ENCODE measurements around the gene PCDH10. TPM values are rescaled to one million over a fixed set of nuclear protein-coding genes. Genes with fewer than 3 reads are reported as not detected.

Gene PCDH10
- total RNA-seq = 30.2 to 69.6 TPM (median 30.5 TPM) in 3 replicates
- long read RNA-seq, full-length matches to known transcripts = 62 of 65 reads
- long read RNA-seq, partial matches to known transcripts = 0 of 65 reads
- long read RNA-seq, other reads (novel, unspliced or antisense) = 3 of 65 reads

GRCh38 chr4:133148690-133149363 is at the start of gene PCDH10:
Gene PCDH10, plus strand, starts transcription at chr4:133149294. Its CDS starts 847 bp downstream, at chr4:133150141.
- Mint-ChIP-seq H3K4me1 (ENCODE audit: low read depth) (peaks cover 70% of the 10 kb centered on the region), H3K4me3 (ENCODE audit: unreplicated experiment) (peak within 1 kb of the TSS; percentile 87), H3K27me3 (ENCODE audit: low read depth) (peaks cover 4% of the 10 kb centered on the region), H3K9me3 (ENCODE audit: low read depth) (no peaks in the 10 kb centered on the region), H3K27ac (ENCODE audit: unreplicated experiment) (peak within 1 kb of the TSS; percentile 83), H3K36me3 (ENCODE audit: low read depth) (no peaks in the 10 kb centered on the region)
- no peak for TF ChIP-seq CTCF (IDR thresholded peaks at IDR 0.05)
- DNase-seq (ENCODE audit: low spot score) = peak; percentile 99

GRCh38 chr4:133102043-133102442 is 47.1 kb upstream of the PCDH10 start:
- peaks cover 10% of the 10 kb centered on the region for H3K9me3 Mint-ChIP-seq (ENCODE audit: low read depth)
- no peak for TF ChIP-seq CTCF (IDR thresholded peaks at IDR 0.05)
- no peak overlapping the region for H3K27ac Mint-ChIP-seq (ENCODE audit: unreplicated experiment)
- H3K36me3 Mint-ChIP-seq (ENCODE audit: low read depth) = peaks cover 2% of the 10 kb centered on the region
- H3K27me3 Mint-ChIP-seq (ENCODE audit: low read depth) = no peaks in the 10 kb centered on the region
- no peak overlapping the region for H3K4me3 Mint-ChIP-seq (ENCODE audit: unreplicated experiment)
- H3K4me1 Mint-ChIP-seq (ENCODE audit: low read depth) = peaks cover 5% of the 10 kb centered on the region
- DNase-seq (ENCODE audit: low spot score) = no peak

GRCh38 chr4:133102612-133103409 is 46.3 kb upstream of the PCDH10 start:
- Mint-ChIP-seq H3K9me3 (ENCODE audit: low read depth) (peaks cover 10% of the 10 kb centered on the region), H3K27ac (ENCODE audit: unreplicated experiment) (no peak overlapping the region), H3K27me3 (ENCODE audit: low read depth) (no peaks in the 10 kb centered on the region), H3K36me3 (ENCODE audit: low read depth) (peaks cover 2% of the 10 kb centered on the region), H3K4me1 (ENCODE audit: low read depth) (peaks cover 5% of the 10 kb centered on the region), H3K4me3 (ENCODE audit: unreplicated experiment) (no peak overlapping the region)
- no peak for DNase-seq (ENCODE audit: low spot score)
- TF ChIP-seq CTCF (IDR thresholded peaks at IDR 0.05) = no peak

GRCh38 chr4:133112641-133113040 is 36.5 kb upstream of the PCDH10 start:
- H3K36me3 Mint-ChIP-seq (ENCODE audit: low read depth) = no peaks in the 10 kb centered on the region
- no peaks in the 10 kb centered on the region for H3K9me3 Mint-ChIP-seq (ENCODE audit: low read depth)
- no peak for DNase-seq (ENCODE audit: low spot score)
- TF ChIP-seq CTCF (IDR thresholded peaks at IDR 0.05) = no peak
- no peaks in the 10 kb centered on the region for H3K27me3 Mint-ChIP-seq (ENCODE audit: low read depth)
- H3K27ac Mint-ChIP-seq (ENCODE audit: unreplicated experiment) = no peak overlapping the region
- H3K4me3 Mint-ChIP-seq (ENCODE audit: unreplicated experiment) = no peak overlapping the region
- H3K4me1 Mint-ChIP-seq (ENCODE audit: low read depth) = no peaks in the 10 kb centered on the region

- TF ChIP-seq CTCF (IDR thresholded peaks at IDR 0.05) = no peak
- H3K27ac Mint-ChIP-seq (ENCODE audit: unreplicated experiment) = no peak overlapping the region
- H3K4me1 Mint-ChIP-seq (ENCODE audit: low read depth) = peaks cover 15% of the 10 kb centered on the region
- no peak for DNase-seq (ENCODE audit: low spot score)
- no peaks in the 10 kb centered on the region for H3K27me3 Mint-ChIP-seq (ENCODE audit: low read depth)
- no peak overlapping the region for H3K4me3 Mint-ChIP-seq (ENCODE audit: unreplicated experiment)
- no peaks in the 10 kb centered on the region for H3K36me3 Mint-ChIP-seq (ENCODE audit: low read depth)
- H3K9me3 Mint-ChIP-seq (ENCODE audit: low read depth) = no peaks in the 10 kb centered on the region
Observed at GRCh38 chr4:133124746-133125145, 24.3 kb upstream of the PCDH10 start.
